HG03196 (cell line): ENCODE measurements around the gene HTRA2.
A peak's percentile ranks its signal among the peaks of the same experiment; 100 is the strongest.
"Not testable (repeated sequence)": the region's sequence is repeated elsewhere in the genome, so short reads cannot be mapped to it uniquely, and the experiment has no call there.

ENCODE experiments used
- ATAC-seq: cut with Tn5 transposase; IDR thresholded peaks from one replicate; pipeline ENCODE4 v1.9.1; 2021; ENCODE audit not compliant: unreplicated experiment

The HTRA2 gene

DNA sequence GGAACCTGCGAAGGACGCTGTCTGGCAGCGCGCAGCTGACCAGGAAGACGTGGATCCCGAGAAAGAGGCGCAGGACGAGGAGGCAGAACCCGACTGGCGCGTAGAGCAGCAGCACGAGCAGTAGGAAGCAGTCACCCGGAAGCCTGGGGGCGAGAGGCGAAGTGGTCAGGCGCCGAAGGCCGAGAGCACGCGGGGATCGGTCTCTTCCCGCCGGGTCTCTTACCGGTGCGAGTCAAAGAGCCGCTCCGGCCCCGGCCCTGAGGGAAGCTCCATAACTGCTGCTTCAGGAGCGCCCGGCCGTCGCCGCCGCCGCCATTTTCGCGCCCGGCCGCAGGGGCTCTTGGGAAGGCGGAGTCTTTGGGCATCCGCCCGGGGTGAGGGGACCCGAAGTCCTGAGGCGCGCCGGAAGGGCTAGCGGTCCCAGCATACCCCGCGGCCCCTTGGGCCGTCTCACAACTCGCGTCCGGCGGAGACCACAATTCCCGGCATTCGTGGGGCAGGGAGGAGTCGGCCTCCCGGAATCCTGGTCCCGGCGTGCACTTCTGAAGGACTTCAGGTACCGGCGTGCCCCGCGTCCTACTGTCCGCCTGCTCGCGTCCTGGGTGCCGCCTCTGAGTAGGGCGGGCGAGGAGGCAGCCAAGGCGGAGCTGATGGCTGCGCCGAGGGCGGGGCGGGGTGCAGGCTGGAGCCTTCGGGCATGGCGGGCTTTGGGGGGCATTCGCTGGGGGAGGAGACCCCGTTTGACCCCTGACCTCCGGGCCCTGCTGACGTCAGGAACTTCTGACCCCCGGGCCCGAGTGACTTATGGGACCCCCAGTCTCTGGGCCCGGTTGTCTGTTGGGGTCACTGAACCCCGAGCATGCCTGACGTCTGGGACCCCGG lies at the start of gene HTRA2, which contains the start of gene AUP1:
Gene HTRA2, plus strand, starts transcription at position 577 of the 882 bp plus-strand sequence. Its CDS starts 74 bp downstream, at position 651.
Gene AUP1, minus strand, starts transcription at position 350 of the 882 bp plus-strand sequence. Its CDS starts 77 bp downstream, at position 273.
- ATAC-seq: peak; percentile 76

DNA sequence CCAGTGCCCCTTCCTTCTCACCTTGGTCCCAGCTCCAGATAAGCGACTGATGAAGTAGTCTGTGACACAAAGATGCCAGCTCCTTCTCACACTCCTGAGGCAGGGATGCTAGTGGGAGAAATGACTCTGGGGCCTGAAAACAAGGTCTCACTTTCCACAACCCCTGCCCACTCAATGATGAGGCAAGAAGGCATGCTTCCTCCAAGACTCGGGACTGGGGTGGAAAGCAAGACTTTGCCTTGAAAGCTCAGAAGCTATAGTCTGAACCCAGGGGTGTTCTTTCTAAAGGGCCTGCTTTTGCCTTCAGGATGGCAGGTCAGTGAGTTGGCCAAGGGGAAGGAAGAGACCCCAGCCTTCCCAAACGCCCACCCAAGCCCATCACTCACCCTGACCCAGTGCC lies 48.3 kb upstream of the HTRA2 start:
- ATAC-seq: no peak

DNA sequence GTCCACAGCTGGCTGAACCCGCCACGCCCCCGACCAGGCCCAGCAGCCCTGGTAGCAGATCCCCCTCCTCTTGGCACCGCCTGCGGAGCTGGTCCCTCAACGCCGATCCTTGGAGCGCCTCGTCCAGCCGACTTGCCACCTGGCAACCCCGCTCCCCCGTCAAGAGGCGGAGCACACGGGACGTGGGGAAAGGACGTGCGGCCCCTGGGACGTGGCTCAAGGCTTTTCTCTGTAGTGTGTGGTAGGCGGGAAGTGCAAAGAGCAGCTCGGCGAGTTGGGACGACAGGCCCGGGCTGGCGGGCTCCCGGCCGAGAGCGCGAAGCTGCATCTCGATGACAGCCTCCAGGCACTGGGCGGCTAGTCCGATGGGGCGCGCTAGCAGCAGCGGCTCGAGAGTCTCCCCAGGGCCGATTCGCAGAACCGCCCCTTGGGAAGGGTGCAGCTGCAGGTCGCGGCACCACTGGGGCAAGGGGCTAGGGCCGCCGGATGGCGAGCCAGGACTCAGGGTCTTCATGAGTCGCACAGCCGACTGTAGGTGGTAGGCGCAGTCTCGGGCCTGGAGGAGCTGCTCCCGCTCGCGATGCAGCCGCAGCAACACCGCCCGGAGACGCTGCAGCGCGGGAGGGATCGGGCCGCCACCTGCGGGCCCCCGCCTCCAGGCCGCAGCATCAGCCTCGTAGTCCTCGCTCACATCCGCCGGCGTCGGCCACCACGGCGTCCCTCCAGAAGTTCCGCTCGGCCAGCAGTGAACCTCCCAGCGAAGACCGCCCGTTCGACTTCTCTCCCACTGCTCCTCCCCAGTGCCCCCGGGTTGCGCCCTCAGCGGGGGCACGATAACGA lies 47.6 kb upstream of the HTRA2 start:
- peak; percentile 27 for ATAC-seq

DNA sequence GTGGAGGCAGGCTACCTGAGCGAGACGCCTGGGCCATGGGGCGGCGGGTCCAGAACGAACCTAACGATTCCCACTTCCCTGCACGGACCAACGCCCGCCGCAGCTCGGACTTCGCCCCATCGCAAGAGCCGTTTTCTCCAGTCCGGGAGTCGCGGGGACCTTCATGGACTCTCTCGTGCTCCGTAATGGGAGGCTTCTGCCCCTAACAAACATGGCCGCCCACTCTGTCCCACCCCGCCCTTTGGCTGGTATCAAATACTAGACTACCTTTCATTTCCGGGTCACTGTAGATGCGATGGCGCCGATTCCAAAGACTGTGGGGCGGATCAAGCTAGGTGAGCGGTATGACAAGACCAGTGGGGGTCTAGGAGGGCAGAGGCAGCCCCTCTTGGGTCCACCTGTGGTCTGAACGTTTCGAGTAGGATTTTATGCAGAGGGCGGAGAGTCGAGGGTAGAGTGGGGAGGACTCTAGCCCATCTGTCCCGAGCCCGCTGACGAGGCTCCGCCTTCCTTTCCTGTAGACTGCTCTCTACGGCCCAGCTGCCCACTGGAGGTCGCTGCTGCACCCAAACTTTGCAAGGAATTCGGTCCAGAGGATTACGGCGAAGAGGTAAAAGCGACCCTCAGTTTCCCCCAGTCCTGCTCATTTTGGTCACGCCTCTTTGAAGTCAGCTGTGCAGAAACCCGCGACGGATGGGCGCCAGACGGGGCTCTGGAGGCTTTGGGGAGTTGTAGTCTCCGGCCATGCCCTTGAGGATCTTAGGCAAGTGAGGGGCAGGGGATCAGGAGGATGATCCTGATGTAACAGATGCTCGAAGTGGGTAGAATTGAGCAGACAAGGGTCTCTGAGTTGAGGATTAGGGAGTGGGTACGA lies 46.7 kb upstream of the HTRA2 start, which contains the start of the genes CCDC142 and TTC31:
Gene CCDC142, minus strand, starts transcription at position 198 of the 874 bp plus-strand sequence. Its CDS starts 161 bp downstream, at position 37.
Gene TTC31, plus strand, starts transcription at position 281 of the 874 bp plus-strand sequence. Its CDS starts 15 bp downstream, at position 296.
- peak; percentile 89 for ATAC-seq

DNA sequence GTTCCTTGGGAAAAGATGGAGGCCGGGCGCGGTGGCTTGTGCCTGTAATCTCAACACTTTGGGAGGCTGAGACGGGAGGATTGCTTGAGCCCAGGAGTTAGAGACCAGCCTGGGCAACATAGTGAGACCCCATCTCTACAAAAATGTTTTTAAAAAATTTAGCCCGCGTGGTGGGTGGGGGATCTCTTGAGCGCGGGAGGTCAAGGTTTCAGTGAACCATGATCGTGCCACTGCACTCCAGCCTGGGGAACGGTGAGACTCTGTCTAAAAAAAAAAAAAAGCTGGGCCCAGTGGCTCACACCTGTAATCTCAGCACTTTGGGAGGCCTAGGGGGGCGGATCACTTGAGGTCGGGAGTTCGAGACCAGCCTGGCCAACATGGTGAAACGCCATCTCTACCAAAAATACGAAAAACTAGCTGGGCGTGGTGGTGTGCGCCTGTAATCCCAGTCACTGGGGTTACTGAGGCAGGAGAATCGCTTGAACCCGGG lies 46.0 kb upstream of the HTRA2 start:
- not testable (repeated sequence) for ATAC-seq

DNA sequence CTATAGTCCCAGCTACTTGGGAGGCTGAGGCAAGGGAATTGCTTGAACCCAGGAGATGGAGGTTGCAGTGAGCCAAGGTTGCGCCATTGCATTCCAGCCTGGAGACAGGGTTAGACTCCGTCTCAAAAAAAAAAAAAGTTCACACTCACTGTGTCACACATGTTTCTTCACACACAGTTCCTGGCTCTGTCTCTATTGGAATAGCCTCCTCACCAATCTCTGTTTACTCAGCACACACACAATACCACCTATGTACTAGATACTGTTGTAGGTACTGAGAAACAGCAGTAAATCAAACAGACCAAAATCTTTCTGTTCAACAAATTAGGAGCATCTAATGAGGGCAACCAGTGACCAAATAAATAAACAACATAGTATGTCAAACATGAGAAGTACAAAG lies 43.6 kb upstream of the HTRA2 start:
- ATAC-seq: no peak

DNA sequence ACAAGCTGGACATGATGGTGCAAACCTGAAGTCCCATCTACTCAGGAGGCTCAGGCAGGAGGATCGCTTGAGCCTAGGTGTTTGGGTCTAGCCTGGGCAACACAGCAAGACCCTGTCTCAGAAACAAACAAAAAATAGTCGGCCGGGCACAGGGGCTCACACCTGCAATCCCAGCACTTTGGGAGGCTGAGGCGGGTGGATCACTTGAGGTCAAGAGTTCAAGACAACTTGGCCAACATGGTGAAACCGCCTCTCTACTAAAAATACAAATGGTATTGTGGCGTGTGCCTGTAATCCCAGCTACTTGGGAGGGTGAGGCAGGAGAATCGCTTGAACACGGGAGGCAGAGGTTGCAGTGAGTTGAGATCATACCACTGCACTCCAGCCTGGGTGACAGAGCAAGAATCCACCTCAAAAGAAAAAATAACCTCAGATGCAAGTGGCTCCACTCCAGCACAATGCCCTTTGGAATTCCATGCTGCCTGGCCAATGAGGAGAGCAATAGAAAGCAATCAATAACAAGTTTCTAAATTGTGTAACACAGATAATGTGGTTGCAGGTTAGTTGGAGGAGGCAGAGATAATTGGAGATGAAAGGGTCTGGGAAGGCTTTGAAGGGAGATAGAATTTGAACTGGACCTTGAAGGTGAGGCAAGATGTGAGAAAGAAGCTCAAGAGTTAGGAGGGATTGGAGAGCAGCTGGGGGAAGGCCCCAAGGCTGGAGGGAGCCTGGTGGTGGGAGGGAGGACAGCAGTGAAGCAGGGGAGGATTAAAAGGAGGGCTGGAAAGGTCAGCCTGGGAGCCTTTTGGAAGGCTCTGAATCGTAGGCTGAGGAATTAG lies 40.9 kb upstream of the HTRA2 start:
- ATAC-seq: no peak

DNA sequence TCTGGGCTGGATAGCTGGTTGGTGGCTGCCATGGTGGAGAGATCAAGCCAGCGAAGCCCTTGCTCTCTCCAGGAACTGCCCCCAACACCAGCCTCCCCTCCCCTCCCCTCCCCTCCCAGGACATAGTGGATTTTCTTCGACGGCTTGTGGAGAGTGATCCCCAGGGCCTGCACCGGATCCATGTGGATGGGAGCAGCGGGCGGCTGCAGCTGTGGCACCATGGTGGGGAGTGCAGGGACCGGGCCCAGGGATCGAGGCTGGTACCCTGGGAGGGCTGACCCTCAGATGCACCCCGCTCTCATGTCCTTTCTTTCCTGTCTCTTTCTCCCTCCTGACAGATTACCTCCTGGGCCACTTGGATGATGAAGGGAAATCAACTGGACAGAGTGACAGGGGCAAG lies 39.8 kb upstream of the HTRA2 start:
- no peak for ATAC-seq

DNA sequence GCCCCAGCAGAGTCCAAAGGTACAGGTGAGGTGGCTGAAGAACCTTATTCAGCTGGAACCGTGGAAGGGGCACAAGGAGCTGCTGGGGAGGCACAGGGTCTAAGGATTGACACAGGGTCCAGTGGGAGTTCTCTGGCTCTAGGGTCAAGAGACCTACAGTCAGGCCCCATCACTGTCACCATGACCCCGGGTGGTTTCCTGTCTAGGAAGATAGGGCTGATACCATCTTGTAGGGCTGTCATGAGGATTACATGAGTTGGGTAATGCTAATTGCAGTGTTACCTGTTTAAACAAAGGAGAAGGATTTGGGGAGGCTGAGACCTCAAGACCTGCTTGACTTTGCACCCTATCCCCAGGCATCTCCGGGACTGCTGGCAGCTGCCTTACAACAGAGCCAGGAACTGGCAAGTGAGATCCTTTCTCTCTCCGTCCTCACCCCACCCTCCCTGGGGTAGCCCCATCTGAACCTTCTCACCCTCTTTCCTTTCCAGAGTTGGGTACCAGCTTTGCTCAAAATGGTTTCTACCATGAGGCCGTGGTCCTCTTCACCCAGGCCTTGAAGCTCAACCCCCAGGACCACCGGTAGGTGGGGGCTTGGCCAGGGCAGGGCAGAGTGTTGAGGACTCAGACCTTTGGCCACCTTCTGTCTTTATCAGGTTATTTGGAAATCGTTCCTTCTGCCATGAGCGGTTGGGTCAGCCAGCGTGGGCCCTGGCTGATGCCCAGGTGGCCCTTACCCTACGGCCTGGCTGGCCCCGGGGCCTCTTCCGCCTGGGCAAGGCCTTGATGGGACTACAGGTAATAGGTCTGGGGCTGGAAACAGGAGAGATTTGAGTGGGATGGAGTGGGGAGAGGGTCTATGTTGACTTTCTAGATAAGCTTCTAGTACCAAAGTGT lies 37.8 kb upstream of the HTRA2 start:
- ATAC-seq: no peak

DNA sequence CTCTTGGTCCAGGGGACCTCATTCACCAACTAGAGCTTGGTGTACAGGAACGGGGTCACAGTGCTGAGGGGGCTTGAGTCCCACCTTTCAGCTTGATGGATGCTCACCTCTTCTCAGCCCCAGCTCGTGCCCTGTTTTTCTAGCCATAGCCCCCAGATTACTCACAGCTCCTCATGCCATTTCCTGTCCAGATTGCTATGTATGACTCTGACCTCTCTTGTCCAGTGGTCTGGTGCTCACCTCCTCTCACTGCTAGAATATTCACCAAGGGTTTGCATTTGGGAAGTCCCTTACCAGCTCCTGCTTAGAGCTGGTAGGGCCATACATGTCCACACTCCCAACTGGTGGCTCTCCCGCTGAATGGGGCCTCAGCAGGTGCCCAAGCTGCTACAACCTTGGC lies 36.2 kb upstream of the HTRA2 start:
- ATAC-seq: no peak

DNA sequence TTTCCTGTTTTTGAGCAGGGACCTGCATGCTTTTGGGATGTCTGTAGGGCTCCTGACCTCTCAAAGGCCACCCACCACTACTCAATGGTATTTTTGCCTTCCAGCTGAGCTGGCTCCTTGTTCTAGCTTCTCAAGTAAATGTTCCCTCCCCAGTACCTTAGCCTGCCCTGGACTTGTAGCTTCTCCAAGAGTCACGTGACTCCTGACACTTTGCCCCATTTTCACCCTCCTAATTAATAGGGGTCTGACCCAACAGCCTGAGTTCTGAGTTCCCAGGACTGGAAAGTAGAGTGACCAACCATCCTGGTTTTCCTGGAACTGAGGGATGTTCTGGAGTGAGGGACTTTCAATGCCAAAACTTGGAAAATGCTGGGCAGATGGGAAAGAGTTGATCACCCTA lies 34.3 kb upstream of the HTRA2 start:
- ATAC-seq: no peak

DNA sequence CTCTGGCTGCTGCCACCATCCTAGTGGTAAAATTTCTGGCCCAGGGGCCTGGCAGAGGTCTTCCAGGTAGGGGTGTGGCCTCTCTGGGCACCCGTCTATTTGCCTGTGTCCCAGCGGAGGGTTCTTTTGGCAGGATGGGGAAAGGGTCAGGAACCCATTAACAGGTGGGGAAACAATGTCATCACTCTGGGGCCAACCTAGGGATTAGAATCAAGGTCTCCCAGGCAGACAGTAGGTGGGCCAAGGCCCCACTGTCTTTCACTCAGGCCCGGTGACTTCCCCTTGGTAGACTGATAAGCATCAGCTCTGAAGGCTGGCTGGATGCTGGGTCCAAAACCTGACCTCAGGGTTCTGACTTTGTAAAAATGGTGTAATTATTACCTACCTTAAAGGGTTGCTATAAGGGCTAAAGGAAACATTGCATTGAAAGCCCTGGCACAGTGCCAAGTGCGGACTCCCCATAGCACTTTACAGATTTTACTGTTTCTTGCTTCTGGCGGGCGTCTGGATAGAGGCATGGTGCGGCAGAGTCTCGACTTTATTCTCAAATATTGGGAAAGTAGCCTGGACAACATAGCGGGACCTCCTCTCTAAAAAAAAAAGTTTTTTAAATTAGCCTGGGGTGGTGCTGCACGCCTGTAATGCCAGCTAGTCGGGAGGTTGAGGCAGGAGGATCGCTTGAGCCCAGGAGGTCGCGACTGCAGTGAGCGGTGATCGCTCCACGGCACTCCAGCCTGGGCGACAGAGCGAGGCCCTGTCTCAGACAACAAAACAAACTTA lies 32.5 kb upstream of the HTRA2 start:
- ATAC-seq: no peak

DNA sequence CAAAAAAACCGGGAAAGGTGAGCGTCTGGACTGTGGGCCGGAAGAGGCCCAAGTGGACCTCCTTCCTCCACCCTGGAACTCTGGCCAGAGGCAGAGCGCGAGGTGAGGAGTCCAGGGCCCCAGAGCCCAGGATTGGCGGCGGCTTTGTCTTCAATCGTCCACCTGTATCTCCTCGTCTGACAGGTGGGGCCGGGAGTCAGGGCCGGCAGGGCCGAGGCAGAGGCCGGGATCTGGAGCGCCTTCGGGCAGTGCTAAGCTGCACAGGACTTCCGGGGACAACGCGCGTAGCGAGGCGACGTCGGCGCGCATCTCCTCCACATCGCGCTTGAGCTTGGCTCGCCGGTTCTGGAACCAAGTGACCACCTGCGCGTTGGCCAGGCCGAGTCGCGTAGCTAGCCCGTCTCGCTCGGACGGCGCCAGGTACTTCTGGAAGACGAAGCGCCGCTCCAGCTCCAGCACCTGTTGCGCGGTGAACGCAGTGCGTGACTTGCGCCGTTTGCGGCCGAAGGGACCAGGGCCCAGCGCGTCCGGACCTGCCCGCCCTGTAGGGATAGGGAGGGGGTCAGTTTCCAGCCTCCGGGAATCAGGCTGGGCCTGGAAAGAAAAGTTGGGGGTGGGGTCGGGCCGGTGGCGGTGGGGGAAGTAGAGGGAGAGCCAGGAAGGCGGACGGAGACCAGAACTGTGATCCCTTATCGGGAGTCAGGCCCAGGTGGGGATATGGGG lies 31.8 kb upstream of the HTRA2 start:
- no peak for ATAC-seq

DNA sequence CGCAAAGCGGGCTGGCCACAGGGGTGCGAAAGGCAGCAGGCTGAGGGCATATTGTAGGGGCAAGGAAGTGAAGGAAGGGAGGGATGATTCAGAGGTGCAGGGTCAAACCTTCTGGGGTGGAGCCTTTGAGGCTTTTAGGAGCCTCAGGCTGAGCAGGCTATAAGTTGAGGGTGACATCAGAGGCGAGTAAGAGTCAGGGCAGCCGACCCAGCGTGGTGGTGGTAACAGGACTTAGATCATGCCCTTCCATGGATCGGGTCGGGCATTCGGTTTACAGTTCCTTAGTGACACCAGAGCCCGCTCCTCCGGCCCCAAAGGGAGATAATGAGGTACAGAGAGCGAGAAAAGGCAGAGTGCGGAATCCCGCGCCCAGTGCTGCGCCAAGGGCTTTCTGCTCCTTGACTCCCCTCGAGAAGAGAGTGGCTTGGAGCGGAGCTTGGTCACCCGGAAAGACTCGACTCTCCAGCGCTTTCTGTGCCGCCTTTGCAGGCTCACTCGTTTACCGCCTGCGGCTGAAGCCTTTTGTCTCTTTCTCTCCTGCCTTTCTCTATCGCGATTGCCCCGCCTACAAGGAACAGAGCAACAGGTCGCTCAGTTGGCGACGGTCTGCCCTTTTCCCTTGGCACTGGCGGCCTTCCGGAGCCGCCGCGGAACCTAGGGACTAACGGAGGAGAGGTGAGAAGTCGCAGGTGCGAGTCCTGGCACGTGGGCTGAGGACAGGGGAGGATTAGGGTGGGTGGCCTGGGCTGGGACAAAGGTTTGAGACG lies 31.1 kb upstream of the HTRA2 start:
- ATAC-seq: no peak

DNA sequence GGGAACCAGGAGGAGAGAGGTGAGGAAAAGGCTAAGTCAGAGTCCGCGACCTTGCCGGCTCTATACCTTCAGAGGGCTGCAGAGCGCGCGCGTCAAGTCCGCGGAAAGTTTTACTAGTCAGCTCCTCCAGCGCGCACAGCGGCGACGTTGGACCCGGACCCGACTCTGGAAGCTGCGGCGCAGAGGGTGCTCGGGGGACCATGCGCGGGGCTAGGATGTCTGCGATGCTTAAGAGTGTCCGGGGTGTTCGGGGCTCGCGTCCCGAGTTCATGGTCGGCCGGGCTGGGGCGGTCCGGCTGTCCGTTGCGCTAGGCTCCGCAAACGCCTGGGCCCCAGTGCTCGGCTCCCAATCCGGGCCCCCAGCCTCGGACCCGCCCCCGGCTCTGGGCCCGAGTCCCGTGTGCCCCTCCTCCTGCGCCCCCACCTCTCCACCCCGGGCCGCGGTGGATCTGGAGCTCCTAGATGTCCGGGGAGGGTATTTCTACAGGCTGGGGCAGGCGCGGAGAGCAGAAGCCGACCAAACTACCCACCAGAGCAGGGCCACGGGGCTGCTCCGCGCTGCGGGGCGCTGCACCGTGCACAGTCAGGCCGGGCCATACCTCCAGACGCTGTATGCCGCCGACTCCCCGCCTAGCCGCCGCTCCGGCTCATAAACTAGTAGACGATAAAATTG lies 30.3 kb upstream of the HTRA2 start, which contains the start of gene LBX2:
Gene LBX2, minus strand, starts transcription at position 337 of the 673 bp plus-strand sequence. Its CDS starts 66 bp downstream, at position 271.
- ATAC-seq: no peak
